Hematopoietic multipotent progenitor cell (in vitro differentiated cells): ENCODE measurements around the gene TBC1D30. TPM values are rescaled to one million over a fixed set of nuclear protein-coding genes. Genes with fewer than 3 reads are reported as not detected.

ENCODE experiments used
- DNase-seq, 3 donors: peaks; one replicate each; pipeline ENCODE4 v3.0.0-alpha.2; 2011 to 2015; ENCODE audit warnings: low read depth in 2 of 3, low spot score in 2 of 3
- total RNA-seq: library from RNA; depleted of rRNA; stranded (reverse); fragments of >200 nt; gene quantifications from one replicate; pipeline ENCODE4 v1.2.3, GENCODE V29; 2012

TBC1D30 gene
- total RNA-seq, 1 donor = under 0.01 TPM

DNA sequence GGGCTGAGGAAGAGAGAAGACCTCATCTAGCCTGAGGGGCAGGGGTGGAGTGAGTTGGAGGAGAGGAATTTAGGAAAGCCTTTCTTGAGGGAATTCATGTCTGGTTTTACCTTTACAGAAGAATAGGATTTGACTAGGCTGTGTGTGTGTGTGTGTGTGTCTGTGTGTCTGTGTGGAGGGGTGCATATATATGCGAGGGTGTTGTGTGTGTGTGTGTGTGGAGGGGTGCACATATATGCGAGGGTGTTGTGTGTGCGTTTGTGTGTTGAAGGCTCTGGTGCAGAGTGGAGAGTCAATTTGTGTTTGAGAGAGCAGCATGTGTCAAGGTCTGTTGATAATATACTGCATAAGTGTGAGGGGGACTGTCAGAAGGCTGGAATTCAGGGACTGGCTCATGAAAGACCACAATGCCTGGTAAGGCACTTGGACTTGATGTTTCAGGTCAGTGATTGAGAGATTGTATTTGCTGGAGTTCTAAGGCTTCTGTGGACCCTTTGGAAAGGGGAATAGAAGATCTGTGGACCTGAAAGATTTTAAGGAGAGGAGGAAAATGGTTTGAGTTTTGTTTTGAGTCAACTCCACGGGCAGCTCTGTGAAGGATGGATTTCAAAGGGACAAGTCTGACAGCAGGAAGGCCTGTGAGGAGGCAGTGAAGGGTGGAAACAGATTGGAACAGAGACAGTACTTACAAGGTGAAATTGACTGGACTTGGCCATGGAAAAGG, 34.6 kb downstream of the TBC1D30 start:
- no peak for DNase-seq

DNA sequence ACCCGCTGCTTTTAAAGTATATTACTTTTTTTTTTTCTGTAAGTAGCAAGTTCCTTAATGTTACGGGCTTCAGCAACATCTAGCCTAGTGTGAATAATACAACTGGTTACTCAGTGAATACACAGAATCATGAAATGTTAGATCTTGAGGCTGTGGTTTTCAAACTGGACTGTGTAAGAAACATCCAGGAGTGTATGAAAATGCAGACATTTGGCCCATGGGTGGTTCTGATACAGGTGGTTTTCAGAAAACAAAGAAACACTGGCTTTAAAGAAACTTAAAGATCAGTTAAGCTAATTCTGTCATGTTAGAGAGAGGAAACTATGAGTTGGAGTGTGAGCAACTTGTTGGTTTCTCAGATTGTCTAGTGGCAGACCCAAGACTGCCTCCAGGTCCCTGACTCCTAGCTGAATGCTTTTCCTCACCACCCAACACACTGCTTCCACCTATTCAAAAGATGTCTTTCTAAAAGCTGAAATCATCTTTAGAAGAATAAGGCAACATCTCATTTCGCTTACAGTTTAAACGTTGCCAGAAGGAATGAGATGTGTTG, 36.1 kb downstream of the TBC1D30 start:
- no peak for DNase-seq

- no peak for DNase-seq
Observed at GRCh38 chr12:64864319-64864718, 39.9 kb downstream of the TBC1D30 start.

GRCh38 chr12:64875186-64875585, 50.7 kb downstream of the TBC1D30 start:
- no peak for DNase-seq

DNA sequence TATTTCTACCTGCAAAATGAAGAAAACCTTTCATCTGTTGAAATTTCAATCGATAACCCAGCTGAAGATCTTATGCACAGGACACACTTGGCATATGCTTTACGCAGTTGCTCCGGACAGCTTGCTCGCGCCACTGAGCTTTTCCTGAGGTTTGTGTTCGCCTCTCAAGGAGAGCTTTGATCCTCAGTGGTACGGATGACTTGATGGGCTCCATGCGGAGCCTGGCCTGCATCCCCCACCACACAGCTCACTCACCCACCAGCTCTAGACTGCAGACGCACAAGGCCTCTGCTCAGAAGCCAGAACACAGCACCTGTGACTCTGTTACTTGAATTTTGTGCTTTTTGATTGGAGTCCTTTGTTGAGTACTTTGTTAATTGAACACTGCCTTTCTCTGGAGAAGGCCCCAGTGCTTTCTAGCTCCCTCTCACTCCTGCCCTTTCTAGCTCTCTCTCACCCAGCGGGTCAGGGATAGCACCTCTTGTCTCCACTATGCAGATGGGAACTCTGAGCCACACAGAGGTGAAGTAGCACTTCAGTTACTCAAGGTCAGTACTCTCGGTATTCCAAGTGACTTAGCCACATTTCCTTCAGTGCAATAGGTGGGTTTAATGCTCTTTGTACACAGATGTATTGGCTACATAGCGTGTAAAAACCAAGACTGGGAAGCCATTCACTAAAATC, 52.1 kb downstream of the TBC1D30 start:
- DNase-seq = no peak

DNA sequence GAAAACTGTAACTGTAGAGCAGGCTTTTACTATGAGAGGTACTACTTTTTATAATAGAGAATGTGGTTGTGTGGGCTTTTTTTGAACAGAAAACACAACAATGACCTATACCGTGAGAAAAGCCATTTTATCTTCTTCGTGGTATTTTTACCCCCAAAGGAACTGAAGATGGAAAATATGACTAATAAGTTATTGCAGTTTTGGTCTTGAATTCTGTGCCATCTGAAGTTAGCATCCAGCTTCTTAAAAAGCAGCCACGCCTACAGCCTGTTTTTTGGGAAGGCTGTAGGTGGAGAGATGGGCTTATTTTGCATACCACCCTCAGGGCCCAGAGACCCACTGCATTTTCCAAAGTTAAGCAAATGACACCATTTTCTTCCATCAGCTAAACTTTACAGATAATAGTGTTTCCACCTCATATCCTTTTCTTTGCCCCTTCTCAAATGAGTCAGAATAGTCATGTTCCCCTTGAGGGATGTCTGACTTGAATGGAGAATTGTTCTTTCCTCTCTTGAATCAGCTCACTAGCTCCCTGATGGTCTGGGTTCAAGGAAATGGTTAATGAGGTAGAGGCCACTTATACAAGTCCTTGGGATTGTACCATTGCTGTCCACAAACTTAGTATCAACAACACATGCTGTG, 53.0 kb downstream of the TBC1D30 start:
- no peak for DNase-seq

DNA sequence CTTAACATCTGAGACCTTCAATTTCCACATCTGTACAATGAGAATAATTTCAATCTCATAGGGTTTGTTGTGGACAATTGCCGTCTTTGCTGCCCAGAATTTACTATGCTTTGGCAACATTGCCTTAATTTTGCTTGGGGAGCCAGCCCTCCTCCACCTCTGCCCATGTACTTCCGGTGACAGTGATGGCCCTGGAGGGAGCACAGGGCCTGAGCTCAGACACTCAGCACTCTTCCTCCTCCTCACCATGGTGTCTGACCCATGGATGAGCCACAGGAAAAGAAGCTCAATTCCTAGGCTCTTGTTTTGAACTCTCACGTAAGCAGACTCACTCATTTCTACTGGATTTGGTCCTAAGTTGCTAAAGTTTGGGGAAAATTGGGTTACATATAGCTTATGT, 58.2 kb downstream of the TBC1D30 start:
- no peak for DNase-seq

GRCh38 chr12:64883264-64884163, 59.1 kb downstream of the TBC1D30 start:
- no peak for DNase-seq

DNA sequence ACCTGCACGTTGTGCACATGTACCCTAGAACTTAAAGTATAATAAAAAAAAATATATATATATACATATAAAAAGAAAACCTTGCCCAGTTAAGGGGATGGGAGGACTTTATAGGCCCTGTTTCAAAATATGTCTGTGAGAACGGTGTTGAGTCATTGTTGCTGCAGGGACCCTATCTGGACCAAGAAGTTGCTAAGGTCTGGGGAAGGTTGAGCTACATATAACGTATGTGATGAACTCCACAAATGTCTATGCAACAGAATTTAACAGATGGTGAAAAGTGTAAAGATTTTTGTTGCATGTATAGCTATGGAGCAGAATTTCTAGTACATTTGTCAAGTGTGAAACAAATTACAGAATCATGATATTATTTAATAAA, 59.7 kb downstream of the TBC1D30 start:
- DNase-seq = no peak

DNA sequence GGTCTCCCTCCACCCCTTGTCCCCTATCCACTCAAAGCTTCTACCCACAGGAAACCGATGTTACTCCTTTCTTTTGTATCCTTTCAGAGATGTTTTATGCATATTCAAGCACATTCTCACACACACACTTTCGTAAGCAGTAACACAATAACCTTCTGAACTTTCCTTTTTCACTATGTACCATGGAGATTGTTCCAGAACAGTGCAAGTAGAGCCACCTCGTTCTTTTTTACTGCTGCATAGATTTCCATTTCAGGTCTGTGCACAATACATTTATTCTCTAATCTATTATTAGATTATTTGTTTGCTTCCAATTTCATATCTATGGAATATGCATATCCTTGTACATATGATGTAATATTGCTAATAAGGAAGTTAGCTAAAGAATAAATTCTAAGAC, 60.3 kb downstream of the TBC1D30 start:
- no peak for DNase-seq

GRCh38 chr12:64889434-64890216, 65.2 kb downstream of the TBC1D30 start:
- no peak for DNase-seq

DNA sequence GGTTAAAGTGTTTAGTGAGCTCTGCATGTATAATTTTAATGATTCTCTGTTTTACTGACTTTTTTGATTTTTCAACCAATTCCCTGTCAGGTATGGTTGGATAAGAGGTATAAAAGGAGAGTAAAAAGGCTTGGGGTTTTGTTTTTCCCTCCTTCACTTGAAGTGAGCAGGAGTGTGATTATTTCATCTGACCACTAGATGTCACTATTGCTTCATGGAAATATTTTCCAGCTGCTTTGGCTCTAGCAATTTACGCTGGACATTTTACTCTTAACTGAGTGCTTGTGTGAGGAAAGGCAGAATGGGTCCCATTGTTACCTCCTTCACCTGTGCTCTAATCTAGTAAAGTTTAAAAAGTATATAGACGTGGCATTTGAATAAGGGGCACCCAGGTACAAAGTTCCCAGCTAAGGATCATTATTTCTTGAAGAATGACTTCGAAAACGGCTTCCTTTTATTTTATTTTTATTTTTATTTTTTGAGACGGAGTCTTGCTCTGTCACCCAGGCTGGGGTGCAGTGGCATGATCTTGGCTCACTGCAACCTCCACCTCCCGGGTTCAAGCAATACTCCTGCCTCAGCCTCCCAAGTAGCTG, 66.5 kb downstream of the TBC1D30 start:
- DNase-seq = peak; percentile 18 to 84 (median 41)

GRCh38 chr12:64891629-64892028, 67.2 kb downstream of the TBC1D30 start:
- DNase-seq = no peak

DNA sequence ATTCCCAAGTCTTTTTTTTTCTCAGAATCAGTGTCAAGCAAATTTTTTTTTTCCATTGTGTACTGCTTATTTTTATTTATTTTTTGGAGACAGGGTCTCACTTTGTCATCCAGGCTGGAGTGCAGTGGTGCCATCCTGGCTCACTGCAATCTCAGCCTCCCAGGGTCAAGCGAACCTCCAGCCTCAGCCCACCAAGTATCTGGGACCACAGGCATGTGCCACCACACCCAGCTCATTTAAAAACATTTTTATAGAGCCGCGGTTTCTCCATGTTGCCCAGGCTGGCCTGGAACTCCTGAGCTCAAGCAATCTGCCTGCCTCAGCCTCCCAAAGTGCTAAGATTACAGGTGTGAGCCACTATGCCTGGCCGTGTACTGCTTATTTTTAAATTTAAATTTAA, 68.1 kb downstream of the TBC1D30 start:
- no peak for DNase-seq

GRCh38 chr12:64893961-64894360, 69.5 kb downstream of the TBC1D30 start:
- no peak for DNase-seq

DNA sequence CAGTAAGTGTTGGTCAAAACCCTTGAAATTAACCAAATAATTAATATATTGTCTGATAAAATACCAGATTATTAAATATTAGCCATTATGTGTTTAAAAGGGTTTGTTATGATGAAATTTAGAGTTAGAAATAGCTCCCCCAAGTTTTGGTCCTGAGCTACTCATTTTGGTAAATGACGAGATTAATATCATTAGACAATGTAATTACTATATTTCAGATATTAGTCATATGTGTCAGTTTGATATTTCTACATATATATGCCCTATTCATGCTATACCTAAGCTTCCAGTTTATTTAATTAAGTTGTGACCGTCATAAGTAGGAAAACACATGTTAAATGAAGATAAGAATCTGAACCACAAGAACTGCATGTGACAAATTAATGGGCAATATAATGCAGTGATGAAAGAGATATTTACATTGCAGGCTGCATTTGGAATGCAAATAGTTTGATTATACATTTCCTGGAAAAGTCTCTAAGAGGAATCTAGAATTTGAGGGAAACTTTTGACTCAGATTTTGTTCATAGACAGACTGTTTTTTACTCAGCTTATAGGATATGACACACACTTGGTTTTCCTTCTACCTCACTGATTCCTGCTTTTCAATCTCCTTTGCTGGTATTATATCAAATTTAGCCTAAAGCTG, 70.5 kb downstream of the TBC1D30 start:
- DNase-seq = peak in 1 of 3 donors; percentile 26

- DNase-seq = no peak
Observed at GRCh38 chr12:64895526-64895925, 71.1 kb downstream of the TBC1D30 start.

DNA sequence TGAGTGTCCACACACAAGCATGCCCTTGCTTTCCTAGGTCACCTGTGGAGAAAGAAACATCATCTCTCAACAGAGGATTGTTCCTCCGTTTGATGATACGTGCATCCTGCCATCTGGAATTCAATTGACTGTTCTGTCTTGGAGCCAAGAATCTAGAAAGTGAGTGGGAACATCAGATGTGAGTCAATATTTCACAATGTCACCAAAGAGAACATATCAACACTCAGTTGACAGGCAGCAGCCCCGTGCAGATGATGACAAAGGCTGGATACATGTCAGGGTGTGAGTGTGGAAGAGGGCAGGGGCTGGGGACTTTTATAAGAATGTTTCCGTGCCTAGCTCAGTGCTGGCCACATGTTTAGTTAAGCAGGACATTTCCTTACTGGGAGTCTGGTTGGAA, 76.1 kb downstream of the TBC1D30 start:
- no peak for DNase-seq
